SIG-M5 (cell line): ENCODE results near the gene MAPKAPK3.
"Not testable (repeated sequence)": the region's sequence is repeated elsewhere in the genome, so short reads cannot be mapped to it uniquely, and the experiment has no call there.

Experiments
- DNase-seq: peaks from one replicate; lab custom pipeline; 2025; lab: John Stamatoyannopoulos, UW

MAPKAPK3 gene

DNA sequence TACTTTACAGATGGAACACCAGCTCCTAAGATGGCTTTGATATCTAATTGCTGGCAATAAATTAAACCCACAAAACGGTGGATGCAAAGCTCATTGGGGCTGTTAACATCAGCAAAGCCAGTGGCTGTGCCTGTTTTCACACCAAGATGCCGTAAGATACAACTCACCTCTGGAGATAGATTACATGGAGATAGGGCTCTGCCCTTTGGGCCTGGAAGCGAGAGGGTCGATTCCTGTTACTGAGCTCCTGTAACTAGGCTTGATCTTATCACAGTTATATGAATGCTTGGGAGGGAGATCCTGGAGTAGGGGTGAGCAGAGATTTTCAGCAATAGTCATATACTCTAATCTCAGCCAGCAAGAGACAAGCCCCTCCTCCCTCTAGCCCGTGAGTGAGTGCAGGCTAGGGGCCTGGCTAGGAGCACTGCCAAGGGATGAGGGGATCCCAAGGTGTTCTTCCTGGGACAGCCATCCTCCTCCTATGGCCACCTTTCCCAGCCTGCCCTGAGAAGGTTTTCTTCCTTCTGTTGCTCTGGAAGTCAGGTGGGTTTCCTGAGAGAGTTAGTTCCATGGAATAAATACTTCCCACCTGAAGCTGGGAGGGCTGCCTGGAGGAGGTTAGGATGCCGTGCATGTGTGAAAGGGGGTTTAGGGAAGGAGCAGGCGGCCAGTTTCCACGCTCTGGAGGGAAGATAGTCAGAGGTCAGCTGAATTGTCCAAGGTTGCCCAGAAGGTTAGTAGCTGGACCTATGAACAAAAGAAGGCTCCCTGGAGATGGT lies 39.7 kb downstream of the MAPKAPK3 start:
- DNase-seq: no peak

DNA sequence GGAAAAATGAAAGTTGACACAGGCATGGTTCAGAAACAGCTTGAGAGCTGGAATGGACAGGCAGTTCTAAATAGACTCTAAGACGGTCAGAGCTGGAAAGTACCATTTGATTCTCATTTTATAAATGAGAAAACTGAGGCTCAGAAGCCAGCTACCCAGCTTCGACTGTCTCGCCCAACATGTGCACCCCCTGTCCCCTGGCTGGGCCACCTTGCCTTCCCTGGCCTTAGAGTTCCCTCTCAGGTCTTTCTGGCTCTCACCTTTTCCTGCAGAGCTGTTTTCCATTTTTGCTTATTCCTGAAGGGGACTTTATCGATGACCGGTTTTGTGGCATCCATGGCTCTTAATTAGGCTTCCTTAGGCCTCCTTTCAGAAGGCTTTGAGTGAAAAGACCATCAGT lies 40.5 kb downstream of the MAPKAPK3 start:
- no peak for DNase-seq

DNA sequence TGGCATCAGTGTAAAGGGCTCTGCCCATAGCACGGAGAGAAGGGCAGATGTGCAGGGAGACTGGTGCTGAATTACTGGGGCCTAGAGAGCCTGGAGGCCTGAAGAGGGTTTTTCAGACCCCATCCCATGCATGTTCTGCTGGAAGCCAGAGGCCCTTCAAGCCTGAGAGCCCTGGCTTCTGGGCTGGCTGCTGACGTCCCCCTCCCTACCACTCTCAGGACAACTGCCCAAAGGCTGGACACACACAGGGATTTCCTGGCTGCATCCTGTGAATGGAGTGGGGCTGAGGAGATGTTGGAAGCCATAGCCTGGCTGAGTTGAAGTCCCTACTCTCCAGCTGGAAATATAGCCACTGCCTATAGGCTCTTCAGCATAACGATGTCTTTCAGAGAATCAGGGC lies 40.9 kb downstream of the MAPKAPK3 start:
- no peak for DNase-seq

DNA sequence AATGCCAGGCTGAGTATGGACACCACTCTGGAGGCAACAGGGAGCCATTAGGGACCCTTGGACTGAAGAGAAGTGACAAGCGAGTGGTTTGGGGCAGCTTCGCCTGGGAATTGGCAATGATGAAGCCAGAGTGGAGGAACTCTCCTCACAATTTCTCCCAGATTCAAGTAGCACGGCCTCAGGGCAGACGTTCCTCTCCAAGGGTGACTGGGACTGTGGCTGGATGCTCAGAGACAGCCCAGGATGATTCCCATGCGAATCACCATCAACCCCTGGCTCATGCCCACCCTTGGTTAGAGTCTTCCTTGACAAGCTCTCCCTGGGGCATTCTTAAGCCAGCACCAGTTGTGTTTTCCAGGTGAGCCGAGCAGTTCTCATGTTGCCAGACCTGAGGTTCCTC lies 41.5 kb downstream of the MAPKAPK3 start:
- DNase-seq: no peak

DNA sequence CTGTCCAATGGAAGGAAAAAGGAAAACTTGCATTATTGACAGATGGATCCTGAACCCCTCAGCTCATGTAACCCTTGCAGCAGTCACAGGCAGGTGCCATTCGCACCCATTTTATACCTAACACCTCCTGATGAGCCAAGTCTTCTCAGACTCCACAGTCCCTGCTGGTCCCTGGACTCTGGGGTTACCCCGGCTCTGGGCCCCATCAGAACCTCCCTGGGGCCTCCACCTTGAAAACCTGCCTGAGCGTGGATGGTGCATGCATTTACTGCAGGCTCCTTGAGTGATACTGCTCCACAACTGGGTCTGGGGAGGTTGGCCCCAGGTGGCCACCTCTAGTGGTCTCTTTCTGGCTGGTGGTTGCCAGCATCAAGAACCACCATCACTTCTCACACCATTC lies 41.9 kb downstream of the MAPKAPK3 start:
- no peak for DNase-seq

DNA sequence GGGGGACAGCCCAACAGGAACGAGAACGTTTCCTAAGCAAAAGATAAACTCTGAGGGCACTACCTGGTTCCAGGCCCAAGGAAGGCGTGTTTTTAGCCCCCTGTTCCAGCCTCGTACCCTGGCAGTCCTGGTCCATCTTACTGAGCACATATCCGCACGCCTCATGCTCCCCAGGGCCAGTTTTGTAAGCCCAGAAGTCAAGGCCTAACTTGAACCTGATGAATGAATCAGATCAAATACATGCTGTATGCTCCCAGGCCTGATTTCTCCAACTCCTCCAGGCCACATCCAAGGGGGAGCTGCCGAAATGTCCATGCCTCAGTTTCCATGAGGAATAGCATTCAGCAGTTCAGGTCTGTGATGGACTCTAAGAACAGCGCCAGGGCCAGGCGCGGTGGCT lies 43.4 kb downstream of the MAPKAPK3 start:
- DNase-seq: no peak

DNA sequence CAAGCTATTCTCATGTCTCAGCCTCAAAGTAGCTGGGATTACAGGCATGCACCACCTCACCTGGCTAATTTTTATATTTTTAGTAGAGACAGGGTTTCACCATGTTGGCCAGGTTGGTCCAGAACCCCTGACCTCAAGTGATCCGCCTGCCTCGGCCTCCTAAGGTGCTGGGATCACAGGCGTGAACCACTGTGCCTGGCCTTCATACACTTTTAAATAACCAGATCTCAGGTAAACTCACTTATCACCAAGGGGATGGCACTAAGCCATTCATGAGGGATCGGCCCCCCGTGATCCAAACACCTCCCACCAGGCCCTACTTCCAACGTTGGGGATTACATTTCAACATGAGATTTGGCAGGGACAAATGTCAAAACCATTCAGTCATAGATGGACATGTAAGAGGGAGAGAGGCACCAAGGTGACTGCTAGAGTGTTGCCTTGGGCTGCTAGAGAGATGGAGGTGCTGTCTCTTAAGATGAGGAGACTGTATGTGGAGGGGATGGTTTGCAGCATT lies 44.4 kb downstream of the MAPKAPK3 start:
- DNase-seq: no peak

DNA sequence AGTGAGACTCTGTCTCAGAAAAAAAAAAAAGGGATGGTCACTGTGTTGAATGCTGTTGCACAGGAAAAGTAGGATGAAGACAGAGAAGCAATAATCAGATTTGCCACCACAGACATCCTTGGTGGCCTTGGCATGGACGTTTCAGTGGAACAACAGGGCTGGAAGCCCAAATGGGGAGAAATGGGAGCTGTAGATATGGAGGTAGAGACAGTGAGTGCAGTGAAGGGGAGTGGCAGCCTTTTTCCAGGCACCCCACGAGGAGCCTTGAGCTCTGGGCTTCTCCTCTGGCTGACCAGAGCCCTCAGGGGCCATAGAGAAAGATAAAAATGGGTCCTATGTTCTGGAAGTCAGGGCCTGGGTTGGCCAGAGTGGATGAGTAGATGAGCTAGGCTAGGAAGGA lies 45.5 kb downstream of the MAPKAPK3 start:
- no peak for DNase-seq

DNA sequence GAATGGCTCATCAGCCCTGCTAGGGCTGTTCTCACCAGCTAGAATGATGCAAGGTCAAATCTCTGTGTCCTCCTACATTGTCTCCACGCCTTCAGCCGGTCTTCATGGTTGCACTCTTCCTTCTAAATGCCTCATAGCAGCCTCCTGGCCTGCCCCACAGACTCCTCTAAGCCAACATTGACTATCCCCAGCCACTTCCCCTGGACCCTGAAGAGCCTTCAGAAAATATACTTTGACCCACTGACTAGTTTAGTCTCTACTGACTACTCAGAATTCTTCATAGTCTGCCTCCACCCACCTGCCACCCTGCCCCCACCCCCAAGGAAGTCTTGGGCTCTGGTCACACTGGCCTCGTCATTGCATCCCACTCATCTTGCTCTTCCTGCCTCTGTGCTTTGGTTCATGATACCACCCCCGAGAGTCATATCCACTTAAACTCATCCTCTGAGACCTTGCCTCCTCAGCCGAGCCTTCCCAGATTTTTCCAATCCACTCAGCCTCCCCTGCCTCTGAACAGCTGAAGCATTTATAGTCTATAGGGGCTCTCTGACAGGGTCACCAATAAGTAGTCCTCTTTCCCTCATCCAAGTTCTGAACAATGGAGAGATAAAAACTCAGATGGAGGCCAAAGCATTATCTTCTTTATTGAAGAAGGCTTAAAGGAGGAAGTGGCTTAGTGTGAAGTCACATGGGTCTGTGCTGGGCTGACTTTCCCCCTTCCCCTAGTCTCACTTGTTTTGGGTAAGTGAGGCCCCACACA lies 48.3 kb downstream of the MAPKAPK3 start:
- DNase-seq: no peak

DNA sequence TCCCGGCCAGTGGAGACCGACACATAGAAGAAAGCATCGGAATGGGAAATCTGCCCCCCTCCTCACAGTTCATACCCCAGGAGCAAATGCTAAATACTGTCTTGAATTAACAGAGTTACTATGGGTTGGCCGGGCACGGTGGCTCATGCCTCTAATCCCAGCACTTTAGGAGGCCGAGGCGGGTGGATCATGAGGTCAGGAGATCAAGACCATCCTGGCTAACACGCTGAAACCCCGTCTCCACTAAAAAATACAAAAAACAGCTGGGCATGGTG lies 48.8 kb downstream of the MAPKAPK3 start:
- DNase-seq: not testable (repeated sequence)

DNA sequence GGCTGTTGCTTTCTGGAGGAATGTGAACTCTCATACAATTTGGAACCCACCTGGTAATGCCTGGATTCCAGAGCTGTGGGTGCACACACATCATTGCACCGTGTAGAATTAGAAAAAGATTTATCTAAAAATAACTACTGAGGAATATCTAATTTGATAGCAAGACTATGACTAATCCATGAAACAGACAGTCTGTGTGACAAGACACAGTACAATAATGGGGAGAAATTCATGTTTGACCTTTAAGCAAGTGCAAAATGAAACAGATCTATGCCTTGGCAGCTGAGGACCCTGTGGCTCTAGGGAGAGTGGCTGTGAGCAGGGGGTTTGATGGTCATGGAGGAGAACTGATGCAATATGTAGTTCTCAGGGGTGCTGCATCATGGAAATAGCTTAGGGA lies 49.9 kb downstream of the MAPKAPK3 start:
- DNase-seq: no peak

DNA sequence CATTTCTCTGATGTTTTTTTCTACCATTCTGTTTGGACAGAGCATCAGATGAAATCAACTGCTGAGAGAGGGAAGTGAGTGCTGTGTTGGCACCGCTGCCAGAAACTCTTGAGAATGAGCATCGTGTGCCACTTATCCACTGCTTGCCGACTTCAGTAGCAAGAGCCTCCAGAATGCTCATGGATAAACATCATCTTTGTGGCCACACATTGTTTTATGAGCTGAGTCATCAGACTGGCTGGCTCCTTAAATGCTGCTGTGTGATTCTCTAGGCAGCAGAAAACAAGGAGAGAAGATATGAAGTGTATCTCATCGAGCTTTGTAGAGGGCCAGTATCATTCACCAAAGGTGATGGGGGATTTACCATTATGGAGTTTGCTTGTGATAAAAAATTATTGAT lies 54.4 kb downstream of the MAPKAPK3 start:
- no peak for DNase-seq

DNA sequence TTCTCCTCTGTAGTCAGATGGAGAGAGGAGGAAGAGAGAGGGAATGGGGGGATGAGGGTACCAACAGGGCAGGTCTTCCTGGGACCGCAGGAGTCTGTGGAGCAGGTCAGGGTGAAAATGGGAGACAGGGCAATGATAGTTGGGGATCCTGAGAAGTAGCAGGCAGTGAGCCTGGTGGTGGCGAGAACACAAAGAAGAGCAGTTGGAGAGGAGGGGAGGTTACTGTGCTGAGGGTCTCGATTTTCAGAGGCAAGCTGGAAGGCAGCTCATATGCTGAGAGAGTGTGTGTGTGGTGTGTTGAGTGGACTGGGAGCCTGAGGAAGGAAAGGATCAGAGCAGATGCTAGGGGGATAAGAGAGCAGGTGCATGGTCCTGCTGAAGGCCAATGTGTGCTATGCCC lies 55.7 kb downstream of the MAPKAPK3 start:
- DNase-seq: no peak

DNA sequence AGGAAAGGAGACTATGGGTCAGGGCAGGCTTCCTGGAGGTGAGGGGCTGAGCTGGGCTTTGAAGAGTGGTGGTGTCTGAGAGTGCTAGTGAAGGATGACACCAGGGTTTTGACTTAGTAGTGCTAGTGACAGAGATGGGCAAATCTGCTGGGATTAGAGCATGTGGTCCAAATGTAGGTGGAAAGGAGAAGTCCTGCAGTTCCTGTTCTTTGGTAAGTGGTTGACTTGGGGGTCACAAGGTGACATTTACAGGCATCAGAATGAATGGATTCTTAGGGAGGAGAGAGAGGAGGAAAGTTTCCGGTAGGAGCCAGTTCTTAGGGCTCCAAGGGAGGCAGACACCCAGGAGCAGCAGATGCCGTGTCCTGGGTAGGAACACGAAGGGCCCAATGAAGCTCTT lies 57.0 kb downstream of the MAPKAPK3 start:
- DNase-seq: no peak

DNA sequence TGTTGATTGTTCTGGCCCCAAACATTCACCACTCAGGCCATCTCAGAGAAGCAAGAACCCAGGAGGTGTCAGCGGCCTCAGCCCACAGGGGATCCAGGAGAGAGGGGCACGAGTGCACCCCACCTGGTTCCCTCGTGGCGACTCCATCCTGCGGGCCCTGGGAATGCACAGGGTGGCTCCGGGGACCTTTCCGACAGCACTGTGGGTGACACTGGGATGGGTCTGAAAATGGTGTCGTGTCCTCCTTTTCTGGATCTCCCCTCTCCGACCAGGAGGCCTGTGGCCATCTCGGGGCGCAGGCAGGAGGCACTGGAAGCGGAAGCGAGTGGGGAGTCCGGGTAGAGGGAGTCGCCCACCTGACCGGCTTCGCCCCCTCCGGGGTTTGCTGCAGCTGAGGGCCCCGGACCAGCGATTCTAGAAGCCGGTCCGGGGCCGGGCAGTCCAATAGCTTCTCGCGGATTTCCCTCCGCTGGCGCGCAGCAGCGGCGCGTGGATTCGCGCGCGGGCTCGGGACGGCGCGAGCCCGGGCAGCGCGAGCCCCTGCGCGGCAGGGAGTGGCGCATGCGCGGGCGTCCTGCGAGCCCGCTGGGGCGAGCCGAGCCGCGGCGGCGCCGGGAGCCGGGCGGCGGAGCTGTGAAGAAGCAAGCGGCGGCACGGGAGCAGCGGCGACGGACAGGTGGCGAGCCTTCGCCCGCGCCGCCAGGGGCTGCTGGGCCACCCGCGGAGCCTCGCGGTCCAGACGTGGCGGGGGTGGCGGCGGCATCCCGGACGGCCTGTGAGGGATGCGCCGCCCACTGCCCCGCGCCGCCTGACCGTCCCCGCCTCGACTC lies 57.6 kb downstream of the MAPKAPK3 start, which contains the start of gene DOCK3:
Gene DOCK3, plus strand, starts transcription at position 579 of the 830 bp plus-strand sequence. CDS start 337 bp downstream, outside the sequence.
- no peak for DNase-seq

DNA sequence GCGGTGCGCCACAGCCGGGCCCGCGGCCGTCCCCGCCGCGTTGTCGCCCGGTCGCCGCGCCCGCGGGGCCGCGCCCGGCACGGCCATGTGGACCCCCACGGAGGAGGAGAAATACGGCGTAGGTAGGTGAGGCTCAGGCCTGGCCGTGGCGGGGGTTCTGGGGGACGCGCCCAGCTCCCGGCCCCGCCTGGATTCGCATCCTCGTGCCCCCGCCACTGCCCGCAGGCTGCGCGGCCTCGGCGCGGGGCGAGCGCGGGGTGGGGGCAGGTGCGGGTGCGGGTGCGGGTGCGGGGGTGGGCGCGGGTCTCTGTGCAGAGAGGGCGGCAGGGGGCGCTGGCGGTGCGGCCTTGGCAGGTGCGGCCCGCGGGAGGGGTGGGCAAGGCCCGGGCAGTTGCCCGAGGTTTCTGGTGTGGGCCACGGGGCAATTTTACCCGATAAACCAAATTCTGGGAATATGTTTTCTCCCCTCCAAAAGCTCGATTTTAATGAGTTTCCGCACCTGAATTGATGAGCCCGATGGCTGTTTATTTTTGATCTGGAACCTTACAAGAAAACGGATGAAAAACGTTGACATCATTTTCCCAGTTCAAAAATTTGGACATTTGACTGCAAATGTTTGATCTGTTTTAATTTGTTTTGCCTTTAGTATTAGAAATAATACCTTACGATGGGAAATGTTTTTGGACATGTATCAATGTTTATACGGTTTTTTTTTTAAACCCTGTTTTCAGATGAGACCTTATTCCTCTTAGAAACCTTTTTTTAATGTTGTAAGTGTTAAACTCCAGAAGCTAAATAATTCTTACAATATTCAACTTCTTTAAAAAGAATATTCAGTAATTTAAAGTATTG lies 58.5 kb downstream of the MAPKAPK3 start:
- no peak for DNase-seq

DNA sequence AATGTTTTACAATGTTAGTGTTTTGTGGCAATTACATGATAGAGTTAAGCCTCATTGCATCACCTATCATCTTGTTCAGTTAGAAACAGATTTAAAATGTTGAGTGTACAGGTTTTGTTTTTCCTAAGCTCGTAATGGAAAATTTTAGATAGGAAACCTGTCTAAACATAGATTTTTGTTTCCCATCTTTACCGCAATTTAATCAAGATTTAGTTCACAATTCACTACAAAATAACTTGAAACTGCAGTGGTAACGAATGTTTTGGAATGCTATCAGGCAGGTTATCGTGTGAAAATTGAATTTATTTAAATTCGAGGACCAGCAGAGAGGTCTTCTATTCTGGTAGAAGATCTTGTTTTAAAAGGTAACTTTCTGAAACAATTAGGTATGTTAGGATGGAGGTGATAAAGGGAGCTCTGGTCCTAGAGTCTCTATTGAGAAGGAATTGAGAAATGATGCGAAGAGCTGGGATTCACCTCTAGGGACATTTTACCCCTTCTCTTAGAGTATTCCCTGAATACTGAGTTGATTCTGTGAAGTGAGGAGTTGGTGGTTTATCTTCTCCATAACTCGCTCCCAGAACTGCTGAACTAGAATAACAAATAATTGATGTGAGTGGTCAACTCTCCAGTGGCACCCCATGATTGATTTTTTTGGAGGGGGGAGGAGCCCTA lies 59.2 kb downstream of the MAPKAPK3 start:
- no peak for DNase-seq

DNA sequence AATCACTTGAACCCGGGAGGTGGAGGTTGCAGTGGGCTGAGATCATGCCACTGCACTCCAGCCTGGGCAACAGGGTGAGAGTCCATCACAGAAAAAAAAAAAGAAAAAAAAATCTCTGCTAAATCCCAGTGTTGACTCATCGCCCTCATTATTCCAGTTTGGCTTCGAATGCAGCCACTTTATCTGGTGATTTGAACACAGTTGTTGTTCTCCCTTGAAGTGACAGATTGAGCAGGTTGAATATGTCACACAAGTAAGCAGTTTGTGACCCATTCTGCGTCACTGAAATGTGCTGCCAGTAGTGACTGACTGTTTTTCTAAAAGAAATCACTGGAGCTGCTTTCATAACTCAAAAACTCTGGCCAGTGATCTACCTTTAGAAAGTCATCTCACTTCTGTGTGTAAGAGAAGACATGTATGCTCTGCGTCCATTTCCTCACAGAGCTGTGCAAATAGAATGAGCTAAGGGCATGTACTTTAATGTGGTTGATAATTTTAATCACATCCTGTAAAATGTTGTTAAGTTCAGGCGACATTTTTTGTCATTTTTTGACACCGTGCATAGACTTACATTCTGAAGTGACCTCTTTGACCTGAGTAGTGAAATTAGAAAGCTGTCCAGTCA lies 70.3 kb downstream of the MAPKAPK3 start:
- no peak for DNase-seq

DNA sequence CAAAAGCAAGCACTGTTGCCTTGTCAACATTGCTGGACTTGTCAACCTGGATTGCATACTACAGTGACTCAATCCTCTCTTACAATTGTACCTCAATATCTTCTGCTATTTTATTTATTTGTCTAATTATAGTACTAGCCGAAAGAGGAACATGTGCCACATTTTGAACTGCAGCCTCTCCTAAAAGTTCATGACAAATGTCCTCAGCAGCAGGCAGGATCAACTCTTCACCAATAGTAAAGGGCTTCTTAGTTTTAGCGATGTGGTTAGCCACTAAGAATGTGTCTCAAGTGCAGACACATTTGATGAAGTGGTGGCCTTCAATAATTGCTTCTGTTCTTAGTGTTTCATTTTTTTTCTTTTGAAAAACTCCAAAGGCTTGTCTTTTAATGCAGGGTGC lies 71.0 kb downstream of the MAPKAPK3 start:
- no peak for DNase-seq

DNA sequence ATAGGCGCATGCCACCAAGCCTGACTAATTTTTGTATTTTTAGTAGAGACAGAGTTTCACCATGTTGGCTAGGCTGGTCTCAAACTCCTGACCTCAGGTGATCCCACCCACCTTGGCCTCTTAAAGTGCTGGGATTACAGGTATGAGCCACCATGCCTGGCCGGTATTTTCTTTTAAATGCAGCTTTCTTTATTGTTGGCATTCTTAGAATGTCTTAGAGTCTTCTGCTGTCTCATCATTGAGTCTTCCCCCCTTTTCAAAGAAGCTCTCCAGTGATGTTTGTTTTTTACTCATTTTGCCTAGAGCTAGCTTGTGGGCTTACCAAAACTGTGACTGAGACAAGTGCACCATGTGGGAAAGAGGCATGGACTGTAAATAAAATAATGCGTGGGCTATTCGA lies 71.7 kb downstream of the MAPKAPK3 start:
- DNase-seq: not testable (repeated sequence)

DNA sequence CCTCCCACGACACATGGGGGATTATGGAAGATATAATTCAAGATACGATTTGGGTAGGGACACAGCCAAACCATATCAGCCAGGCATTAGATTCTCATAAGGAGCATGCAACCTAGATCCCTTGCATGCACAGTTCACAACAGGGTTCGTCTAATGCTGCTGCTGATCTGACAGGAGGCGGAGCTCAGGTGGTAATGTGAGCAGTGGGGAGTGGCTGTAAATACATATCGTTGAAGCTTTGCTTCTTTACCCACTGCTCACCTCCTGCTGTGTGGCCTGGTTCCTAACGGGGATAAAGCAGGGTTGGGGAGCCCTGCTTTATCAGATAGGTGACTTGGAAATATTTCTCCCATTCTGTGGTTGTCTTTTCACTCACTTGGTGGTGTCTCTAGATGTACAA lies 72.6 kb downstream of the MAPKAPK3 start:
- DNase-seq: no peak
